Hepatocyte (in vitro differentiated cells): ENCODE results near the gene ABHD2. TPM values are rescaled to one million over a fixed set of nuclear protein-coding genes. Genes with fewer than 3 reads are reported as not detected.
"Not testable (repeated sequence)": the region's sequence is repeated elsewhere in the genome, so short reads cannot be mapped to it uniquely, and the experiment has no call there.

Experiments
- DNase-seq: peaks from one replicate; pipeline ENCODE4 v3.0.0-alpha.2; 2016; ENCODE audit warnings: low spot score
- H2AFZ ChIP-seq: fragments of 200-600 bp; sonication (generic); 2 replicates; pipeline ENCODE4 v1.6.0; 2016; ENCODE audit warnings: antibody characterized with exemption, mild to moderate bottlenecking
- H3K27ac ChIP-seq: fragments of 200-600 bp; sonication (generic); 2 replicates; pipeline ENCODE4 v1.5.1; 2016; ENCODE audit warnings: mild to moderate bottlenecking
- H3K27me3 ChIP-seq: fragments of 200-600 bp; sonication (generic); 2 replicates; pipeline ENCODE4 v1.6.1; 2016
- H3K36me3 ChIP-seq: fragments of 200-600 bp; sonication (generic); replicated peaks from 2 replicates; pipeline ENCODE4 v1.5.1; 2016; ENCODE audit warnings: low read depth; ENCODE audit not compliant: insufficient read depth
- H3K4me1 ChIP-seq: fragments of 200-600 bp; sonication (generic); 2 replicates; pipeline ENCODE4 v1.5.1; 2016; ENCODE audit warnings: mild to moderate bottlenecking, moderate library complexity; ENCODE audit not compliant: insufficient read depth
- H3K4me2 ChIP-seq: fragments of 200-600 bp; sonication (generic); 2 replicates; pipeline ENCODE4 v1.6.0; 2016
- H3K4me3 ChIP-seq: fragments of 200-600 bp; sonication (generic); 2 replicates; pipeline ENCODE4 v1.5.1; 2016; ENCODE audit warnings: mild to moderate bottlenecking
- H3K79me2 ChIP-seq: fragments of 200-600 bp; sonication (generic); 2 replicates; pipeline ENCODE4 v1.6.0; 2017; ENCODE audit warnings: mild to moderate bottlenecking
- H3K9me2 ChIP-seq: fragments of 200-600 bp; sonication (generic); replicated peaks from 2 replicates; pipeline ENCODE4 v1.6.0; 2017; ENCODE audit warnings: mild to moderate bottlenecking; ENCODE audit not compliant: insufficient read depth
- H3K9me3 ChIP-seq: fragments of 200-600 bp; sonication (generic); 2 replicates; pipeline ENCODE4 v1.5.1; 2016; ENCODE audit warnings: low read depth, mild to moderate bottlenecking
- H4K20me1 ChIP-seq: fragments of 200-600 bp; sonication (generic); 2 replicates; pipeline ENCODE4 v1.6.0; 2016; ENCODE audit warnings: mild to moderate bottlenecking; ENCODE audit not compliant: insufficient read depth, poor library complexity, severe bottlenecking
- EZH2 ChIP-seq: fragments of 200-600 bp; sonication (generic); IDR thresholded peaks from 2 replicates; pipeline ENCODE4 v1.6.1; 2016; ENCODE audit warnings: antibody characterized with exemption, mild to moderate bottlenecking, borderline replicate concordance
- EZH2phosphoT487 ChIP-seq: fragments of 200-600 bp; sonication (generic); IDR thresholded peaks from one replicate; pipeline ENCODE4 v1.6.1; 2018; ENCODE audit warnings: antibody characterized with exemption, mild to moderate bottlenecking, low read depth, moderate library complexity; ENCODE audit not compliant: unreplicated experiment, severe bottlenecking
- WGBS: methylation state at CpG from one replicate; pipeline ENCODE4 v1.1.6; 2016; ENCODE audit warnings: low lambda C conversion rate; ENCODE audit errors: missing lambda C conversion rate; 5-methylcytosine and 5-hydroxymethylcytosine counted together
- polyA plus RNA-seq: library from polyadenylated mRNA; unstranded; fragments of >200 nt; fragmentation: Nextera tagmentation; extraction: Ambion mirVana; gene quantifications from 2 replicates; pipeline ENCODE4 v1.2.1, GENCODE V29; 2016
- total RNA-seq: library from RNA; depleted of rRNA; stranded (reverse); fragments of >200 nt; gene quantifications from 2 replicates; pipeline ENCODE4 v1.2.3, GENCODE V29; 2014
- TF ChIP-seq, protein P1 (sequence below): fragments of 200-600 bp; sonication (generic); IDR thresholded peaks from 2 replicates; pipeline ENCODE4 v1.5.1; 2016; ENCODE audit warnings: antibody characterized with exemption, mild to moderate bottlenecking; ENCODE audit not compliant: poor library complexity

The ABHD2 gene
- total and polyA plus RNA-seq, 2 experiments from 2014 or later = 11.7 to 59.7 TPM

DNA sequence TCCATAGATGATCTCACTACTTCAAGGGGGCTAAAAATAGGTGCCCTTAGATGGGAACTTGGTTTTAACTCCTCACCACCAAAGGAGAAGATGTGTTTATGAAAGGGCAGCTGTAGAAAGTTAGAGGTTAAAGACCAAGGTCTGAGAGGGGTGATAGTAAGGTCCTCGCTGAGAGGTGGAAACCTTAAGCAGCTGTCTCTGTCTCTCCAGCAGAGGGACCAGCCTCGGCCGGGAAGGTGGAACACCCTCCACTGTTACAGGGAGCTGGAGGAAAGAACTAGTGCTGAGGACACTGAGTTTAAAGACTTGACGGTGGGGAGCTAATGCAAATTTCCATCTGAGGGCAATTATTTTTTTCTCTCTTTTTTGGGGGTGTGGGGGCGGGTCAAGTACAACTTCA, 142.0 kb downstream of the ABHD2 start:
- Histone ChIP-seq H3K4me2 (no peak overlapping the region), H2AFZ (no peak overlapping the region)
- 34% methylated on average over 5 of the region's 5 CpGs for WGBS

DNA sequence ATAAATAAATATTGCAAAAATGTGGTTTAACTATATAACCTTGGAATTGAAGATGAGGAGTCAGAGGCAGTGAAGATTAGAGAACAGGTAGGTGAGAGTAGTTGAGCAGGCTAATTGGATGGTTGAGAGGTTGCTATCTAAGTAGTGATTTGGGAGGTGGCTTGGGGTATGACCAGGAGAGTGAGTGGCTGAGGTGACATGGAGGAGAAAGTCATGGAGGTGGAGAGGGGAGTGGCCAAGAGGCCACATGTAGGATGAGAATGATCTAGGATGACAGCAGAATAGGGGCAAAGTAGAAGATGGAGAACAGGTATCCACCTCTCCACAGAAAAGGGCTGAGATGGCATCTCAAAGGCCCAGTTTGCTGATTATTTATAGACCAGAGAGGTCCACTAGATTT, 143.6 kb downstream of the ABHD2 start:
- no peak overlapping the region for H2AFZ ChIP-seq
- no peaks in the 10 kb centered on the region for H4K20me1 ChIP-seq
- H3K9me3 ChIP-seq = no peaks in the 10 kb centered on the region
- H3K4me2 ChIP-seq = no peak overlapping the region
- no peaks in the 10 kb centered on the region for H3K4me1 ChIP-seq
- no peaks in the 10 kb centered on the region for H3K27me3 ChIP-seq
- DNase-seq = no peak
- no peak overlapping the region for H3K27ac ChIP-seq
- H3K79me2 ChIP-seq = no peaks in the 10 kb centered on the region
- H3K36me3 ChIP-seq = no peaks in the 10 kb centered on the region
- H3K4me3 ChIP-seq = no peak overlapping the region
- TF ChIP-seq EZH2 (no peak), EZH2phosphoT487 (no peak)
- TF ChIP-seq, protein P1, sequence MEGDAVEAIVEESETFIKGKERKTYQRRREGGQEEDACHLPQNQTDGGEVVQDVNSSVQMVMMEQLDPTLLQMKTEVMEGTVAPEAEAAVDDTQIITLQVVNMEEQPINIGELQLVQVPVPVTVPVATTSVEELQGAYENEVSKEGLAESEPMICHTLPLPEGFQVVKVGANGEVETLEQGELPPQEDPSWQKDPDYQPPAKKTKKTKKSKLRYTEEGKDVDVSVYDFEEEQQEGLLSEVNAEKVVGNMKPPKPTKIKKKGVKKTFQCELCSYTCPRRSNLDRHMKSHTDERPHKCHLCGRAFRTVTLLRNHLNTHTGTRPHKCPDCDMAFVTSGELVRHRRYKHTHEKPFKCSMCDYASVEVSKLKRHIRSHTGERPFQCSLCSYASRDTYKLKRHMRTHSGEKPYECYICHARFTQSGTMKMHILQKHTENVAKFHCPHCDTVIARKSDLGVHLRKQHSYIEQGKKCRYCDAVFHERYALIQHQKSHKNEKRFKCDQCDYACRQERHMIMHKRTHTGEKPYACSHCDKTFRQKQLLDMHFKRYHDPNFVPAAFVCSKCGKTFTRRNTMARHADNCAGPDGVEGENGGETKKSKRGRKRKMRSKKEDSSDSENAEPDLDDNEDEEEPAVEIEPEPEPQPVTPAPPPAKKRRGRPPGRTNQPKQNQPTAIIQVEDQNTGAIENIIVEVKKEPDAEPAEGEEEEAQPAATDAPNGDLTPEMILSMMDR = no peak
- no peaks in the 10 kb centered on the region for H3K9me2 ChIP-seq

More for the DNA sequence above, 142.0 kb downstream of the ABHD2 start:
- H3K9me3 ChIP-seq = no peaks in the 10 kb centered on the region
- H3K27ac ChIP-seq = no peak overlapping the region
- H3K4me3 ChIP-seq = no peak overlapping the region
- H3K4me1 ChIP-seq = no peaks in the 10 kb centered on the region
- no peaks in the 10 kb centered on the region for H3K79me2 ChIP-seq
- H3K27me3 ChIP-seq = no peaks in the 10 kb centered on the region
- DNase-seq = no peak
- no peaks in the 10 kb centered on the region for H3K36me3 ChIP-seq
- no peaks in the 10 kb centered on the region for H4K20me1 ChIP-seq
- TF ChIP-seq, protein P1 = no peak
- H3K9me2 ChIP-seq = no peaks in the 10 kb centered on the region

DNA sequence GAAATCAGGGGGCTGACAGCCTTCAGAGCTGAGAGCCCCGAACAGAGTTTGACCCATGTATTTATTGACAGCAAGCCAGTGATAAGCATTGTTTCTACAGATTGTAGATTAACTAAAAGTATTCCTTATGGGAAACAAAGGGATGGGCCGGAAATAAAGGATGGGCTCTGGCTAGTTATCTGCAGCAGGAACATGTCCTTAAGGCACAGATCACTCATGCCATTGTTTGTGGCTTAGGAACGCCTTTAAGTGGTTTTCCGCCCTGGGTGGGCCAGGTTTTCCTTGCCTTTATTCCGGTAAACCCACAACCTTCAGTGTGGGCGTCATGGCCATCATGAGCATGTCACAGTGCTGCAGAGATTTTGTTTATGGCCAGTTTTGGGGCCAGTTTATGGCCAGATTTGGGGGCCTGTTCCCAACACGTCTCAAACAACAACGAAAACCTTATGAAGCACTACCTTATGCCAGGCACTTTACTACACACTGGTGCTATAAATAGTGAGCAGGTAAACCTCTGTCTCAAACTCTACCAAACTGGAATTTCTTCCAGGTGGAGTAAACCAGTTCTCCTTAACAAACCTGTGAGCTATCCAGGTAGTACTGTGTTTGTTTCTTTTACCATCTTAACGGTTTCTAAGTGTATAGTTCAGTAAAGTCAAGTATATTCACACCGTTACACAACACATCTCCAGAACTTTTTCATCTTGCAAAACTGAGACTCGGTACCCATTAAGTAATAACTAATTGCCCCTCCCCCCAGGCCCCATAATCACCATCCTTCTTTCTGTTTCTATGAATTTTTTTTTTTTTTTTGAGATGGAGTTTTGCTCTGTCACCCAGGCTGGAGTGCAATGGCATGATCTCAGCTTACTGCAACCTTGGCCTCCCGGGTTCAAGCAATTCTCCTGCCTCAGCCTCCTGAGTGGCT, 151.9 kb downstream of the ABHD2 start:
- 91% methylated on average over 12 of the region's 12 CpGs for WGBS
- DNase-seq, H3K9me2 ChIP-seq, H3K36me3 ChIP-seq, H3K79me2 ChIP-seq, H3K9me3 ChIP-seq, H3K4me1 ChIP-seq, H3K27me3 ChIP-seq, H3K4me3 ChIP-seq, H3K27ac ChIP-seq, H3K4me2 ChIP-seq, H2AFZ ChIP-seq, H4K20me1 ChIP-seq: not testable (repeated sequence)

DNA sequence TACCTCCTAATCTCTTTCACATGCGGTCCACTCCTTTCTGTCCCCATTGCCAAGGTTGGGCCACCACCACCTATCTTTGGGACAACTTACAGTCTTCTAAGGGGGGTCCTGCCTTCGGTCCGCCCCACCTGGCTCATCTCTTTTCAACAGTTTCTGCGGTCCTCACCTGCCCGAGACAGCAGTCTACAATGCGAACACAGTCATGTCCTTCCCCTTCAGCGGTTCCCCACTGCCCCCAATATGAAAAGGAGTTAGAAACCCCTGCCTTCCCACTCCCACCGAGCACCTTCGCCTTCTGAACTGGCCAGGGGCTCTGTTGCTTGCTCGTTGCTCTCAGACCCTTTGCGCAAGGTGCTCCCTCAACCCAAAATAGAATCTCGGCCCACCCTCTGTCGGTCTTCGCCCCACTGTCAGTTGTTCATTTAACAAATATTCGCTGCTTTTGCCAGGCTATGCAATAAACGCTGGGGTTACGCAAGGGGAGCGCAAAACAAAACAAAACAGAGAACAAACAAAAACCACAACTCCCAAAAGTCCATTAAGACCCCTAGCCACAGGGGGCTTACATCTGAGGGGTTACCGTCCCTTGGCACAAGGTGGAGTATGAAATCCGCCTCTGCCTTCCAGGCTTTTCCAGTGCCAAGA, 154.9 kb downstream of the ABHD2 start:
- TF ChIP-seq EZH2 = no peak
- TF ChIP-seq, protein P1 = no peak
- TF ChIP-seq EZH2phosphoT487 = no peak
- H3K79me2 ChIP-seq = peaks cover 13% of the 10 kb centered on the region
- peak overlapping the region; percentile 75 for H3K4me2 ChIP-seq
- H4K20me1 ChIP-seq = no peaks in the 10 kb centered on the region
- H2AFZ ChIP-seq = peak overlapping the region; percentile 85
- peak overlapping the region; percentile 23 for H3K4me3 ChIP-seq
- WGBS = 74% methylated on average over 20 of the region's 20 CpGs
- H3K27ac ChIP-seq = no peak overlapping the region
- H3K27me3 ChIP-seq = no peaks in the 10 kb centered on the region
- no peaks in the 10 kb centered on the region for H3K9me2 ChIP-seq
- DNase-seq = no peak
- peaks cover 4% of the 10 kb centered on the region for H3K4me1 ChIP-seq
- H3K9me3 ChIP-seq = no peaks in the 10 kb centered on the region
- H3K36me3 ChIP-seq = no peaks in the 10 kb centered on the region
